Body of pancreas (tissue), 4 donors: ENCODE results near the gene ZDHHC1.

Experiments
- POLR2A ChIP-seq, 3 donors: fragments of 450-650 bp; IDR thresholded peaks; one replicate each; pipeline ENCODE4 v1.6.1; 2016; ENCODE audit warnings: antibody characterized with exemption in 3 of 3, mild to moderate bottlenecking in 2 of 3
- TF ChIP-seq, protein P1 (sequence below), 7 experiments: fragments of 450-650 bp in 4 of 7; fragments of 200-600 bp in 3 of 7; sonication (generic) in 3 of 7; IDR thresholded peaks; one replicate each; pipeline ENCODE4 v1.5.1; 2016 to 2019; ENCODE audit warnings: antibody characterized with exemption in 7 of 7

DNA sequence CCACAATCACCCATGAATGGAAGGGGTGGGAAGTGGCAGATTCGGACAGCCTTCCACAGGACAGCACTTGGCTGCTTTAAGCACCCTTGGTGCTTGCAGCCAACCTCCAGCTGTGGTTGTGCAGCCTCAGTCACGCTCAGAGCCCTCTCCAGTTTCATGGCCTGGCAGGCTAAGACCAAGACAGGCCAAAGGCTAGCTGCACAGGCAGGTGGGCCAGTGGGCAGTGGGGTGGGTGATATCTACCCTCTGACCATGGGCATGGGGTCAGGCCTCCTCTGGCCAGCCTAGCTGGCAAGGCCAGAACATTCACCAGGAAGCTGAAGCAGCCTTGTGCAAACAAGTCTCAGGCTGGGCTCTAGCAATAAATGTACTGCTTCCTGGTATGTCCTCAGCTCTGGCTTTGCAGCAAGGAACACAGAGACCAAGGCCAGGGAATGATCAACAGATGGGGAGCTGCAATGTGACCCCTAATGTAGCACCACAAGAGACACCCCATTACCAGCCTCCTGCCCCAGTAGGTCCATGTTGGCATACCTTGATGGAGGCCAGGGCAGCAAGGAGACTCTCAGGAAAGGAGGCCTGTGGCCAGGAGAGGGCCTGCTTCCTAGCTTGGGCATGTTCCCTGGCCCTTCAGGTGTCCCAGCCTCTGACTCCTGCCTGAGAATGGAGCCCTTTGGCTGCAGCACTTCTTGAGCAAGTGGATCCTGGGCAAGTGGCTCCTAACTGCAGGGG is 35.6 kb upstream of the ZDHHC1 start:
- TF ChIP-seq, protein P1, sequence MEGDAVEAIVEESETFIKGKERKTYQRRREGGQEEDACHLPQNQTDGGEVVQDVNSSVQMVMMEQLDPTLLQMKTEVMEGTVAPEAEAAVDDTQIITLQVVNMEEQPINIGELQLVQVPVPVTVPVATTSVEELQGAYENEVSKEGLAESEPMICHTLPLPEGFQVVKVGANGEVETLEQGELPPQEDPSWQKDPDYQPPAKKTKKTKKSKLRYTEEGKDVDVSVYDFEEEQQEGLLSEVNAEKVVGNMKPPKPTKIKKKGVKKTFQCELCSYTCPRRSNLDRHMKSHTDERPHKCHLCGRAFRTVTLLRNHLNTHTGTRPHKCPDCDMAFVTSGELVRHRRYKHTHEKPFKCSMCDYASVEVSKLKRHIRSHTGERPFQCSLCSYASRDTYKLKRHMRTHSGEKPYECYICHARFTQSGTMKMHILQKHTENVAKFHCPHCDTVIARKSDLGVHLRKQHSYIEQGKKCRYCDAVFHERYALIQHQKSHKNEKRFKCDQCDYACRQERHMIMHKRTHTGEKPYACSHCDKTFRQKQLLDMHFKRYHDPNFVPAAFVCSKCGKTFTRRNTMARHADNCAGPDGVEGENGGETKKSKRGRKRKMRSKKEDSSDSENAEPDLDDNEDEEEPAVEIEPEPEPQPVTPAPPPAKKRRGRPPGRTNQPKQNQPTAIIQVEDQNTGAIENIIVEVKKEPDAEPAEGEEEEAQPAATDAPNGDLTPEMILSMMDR (IDR thresholded peaks at IDR 0.05), result no peak
- TF ChIP-seq POLR2A (IDR thresholded peaks at IDR 0.05), result peak in 1 of 3 donors; percentile 28
